RWPE2 (cell line): Measurements from ENCODE around the gene MRPL55.

Experiments used
- ATAC-seq: fragments of 200-7000 bp; cut with Tn5 transposase; 3 replicates; pipeline ENCODE4 v1.9.1; 2021; ENCODE audit warnings: low read depth
- DNase-seq: peaks from one replicate; pipeline ENCODE4 v3.0.0-alpha.2; 2020; ENCODE audit warnings: low spot score
- H3K27ac ChIP-seq: fragments of 450-650 bp; 2 replicates; pipeline ENCODE4 v1.5.1; 2017; ENCODE audit warnings: mild to moderate bottlenecking; ENCODE audit not compliant: poor library complexity, severe bottlenecking
- H3K27me3 ChIP-seq: fragments of 250-450 bp; sonication (Bioruptor Pico); 2 replicates; pipeline ENCODE4 v1.5.1; 2021; ENCODE audit warnings: mild to moderate bottlenecking, moderate library complexity; ENCODE audit not compliant: insufficient read depth, poor library complexity, severe bottlenecking
- H3K36me3 ChIP-seq: fragments of 250-450 bp; sonication (Bioruptor Pico); 2 replicates; pipeline ENCODE4 v1.5.1; 2020; ENCODE audit warnings: low read depth, mild to moderate bottlenecking, moderate library complexity
- H3K4me1 ChIP-seq: fragments of 250-450 bp; sonication (Bioruptor Pico); 2 replicates; pipeline ENCODE4 v1.5.1; 2021; ENCODE audit warnings: mild to moderate bottlenecking, moderate library complexity; ENCODE audit not compliant: insufficient read depth, poor library complexity, severe bottlenecking
- H3K4me3 ChIP-seq: fragments of 250-450 bp; sonication (Bioruptor Pico); 2 replicates; pipeline ENCODE4 v1.5.1; 2021; ENCODE audit warnings: mild to moderate bottlenecking, moderate library complexity; ENCODE audit not compliant: severe bottlenecking
- H3K9me3 ChIP-seq: fragments of 250-450 bp; sonication (Bioruptor Pico); 2 replicates; pipeline ENCODE4 v1.5.1; 2021; ENCODE audit warnings: mild to moderate bottlenecking, moderate library complexity; ENCODE audit not compliant: severe bottlenecking
- TF ChIP-seq, protein P1 (sequence below): fragments of 450-650 bp; IDR thresholded peaks from one replicate; pipeline ENCODE4 v1.5.1; 2017; ENCODE audit warnings: mild to moderate bottlenecking, moderate library complexity; ENCODE audit not compliant: poor library complexity, severe bottlenecking

Gene MRPL55

DNA sequence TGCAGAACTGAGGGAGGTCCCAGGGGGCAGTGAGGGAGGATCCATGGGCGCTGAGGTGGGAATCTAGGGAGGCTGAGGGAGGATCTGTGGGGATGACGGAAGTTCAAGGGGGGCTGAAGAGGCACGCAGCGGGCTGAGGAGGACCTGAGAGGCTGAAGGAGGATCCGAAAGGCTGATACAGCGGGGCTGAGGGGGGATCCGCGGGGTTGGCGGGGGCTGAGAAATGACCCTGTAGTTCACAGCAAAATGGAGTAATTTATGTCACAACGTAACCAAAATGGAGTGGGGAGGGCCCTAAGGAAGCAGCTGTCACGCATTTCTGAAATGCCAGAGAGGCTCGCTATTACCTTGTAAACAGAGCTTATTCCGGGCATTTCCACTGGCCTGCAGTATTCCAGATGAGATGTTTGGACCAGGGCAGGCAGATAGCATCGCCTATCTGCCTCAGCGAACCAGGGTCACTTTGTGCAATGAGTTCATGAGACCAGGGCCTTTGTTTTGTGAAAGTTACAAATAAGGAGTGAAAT, 926 bp upstream of the MRPL55 start:
- Histone ChIP-seq H3K27ac (peak overlapping the region; percentile 27), H3K27me3 (no peaks in the 10 kb centered on the region), H3K4me3 (peak overlapping the region; percentile 91), H3K9me3 (no peaks in the 10 kb centered on the region), H3K36me3 (no peaks in the 10 kb centered on the region), H3K4me1 (no peaks in the 10 kb centered on the region)
- DNase-seq (no peak), ATAC-seq (peak; percentile 40; the same call in 1 of the 3 replicates)
- TF ChIP-seq, protein P1, sequence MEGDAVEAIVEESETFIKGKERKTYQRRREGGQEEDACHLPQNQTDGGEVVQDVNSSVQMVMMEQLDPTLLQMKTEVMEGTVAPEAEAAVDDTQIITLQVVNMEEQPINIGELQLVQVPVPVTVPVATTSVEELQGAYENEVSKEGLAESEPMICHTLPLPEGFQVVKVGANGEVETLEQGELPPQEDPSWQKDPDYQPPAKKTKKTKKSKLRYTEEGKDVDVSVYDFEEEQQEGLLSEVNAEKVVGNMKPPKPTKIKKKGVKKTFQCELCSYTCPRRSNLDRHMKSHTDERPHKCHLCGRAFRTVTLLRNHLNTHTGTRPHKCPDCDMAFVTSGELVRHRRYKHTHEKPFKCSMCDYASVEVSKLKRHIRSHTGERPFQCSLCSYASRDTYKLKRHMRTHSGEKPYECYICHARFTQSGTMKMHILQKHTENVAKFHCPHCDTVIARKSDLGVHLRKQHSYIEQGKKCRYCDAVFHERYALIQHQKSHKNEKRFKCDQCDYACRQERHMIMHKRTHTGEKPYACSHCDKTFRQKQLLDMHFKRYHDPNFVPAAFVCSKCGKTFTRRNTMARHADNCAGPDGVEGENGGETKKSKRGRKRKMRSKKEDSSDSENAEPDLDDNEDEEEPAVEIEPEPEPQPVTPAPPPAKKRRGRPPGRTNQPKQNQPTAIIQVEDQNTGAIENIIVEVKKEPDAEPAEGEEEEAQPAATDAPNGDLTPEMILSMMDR, result no peak

DNA sequence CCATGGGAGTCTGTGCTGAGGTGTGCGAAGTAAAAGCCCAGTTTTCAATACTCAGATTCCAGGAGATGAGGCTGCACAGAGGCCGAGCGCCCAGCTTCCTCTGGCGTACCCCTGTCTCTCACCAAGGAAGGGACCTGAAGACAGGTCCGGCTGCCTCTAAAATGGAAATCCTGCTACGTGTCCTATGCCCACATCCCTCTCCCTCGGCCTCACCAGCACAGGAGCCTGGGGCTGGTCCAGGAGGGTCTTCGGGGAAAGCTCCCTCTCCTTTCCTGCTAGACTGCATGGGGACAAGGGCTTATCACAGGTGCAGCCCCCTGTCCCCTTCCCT, 392 bp downstream of the MRPL55 start:
- DNase-seq (no peak), ATAC-seq (no peak)
- no peak overlapping the region for H3K27ac ChIP-seq
- H3K27me3 ChIP-seq, result no peaks in the 10 kb centered on the region
- TF ChIP-seq, protein P1, result no peak
- H3K9me3 ChIP-seq, result no peaks in the 10 kb centered on the region
- H3K36me3 ChIP-seq, result no peaks in the 10 kb centered on the region
- peak overlapping the region; percentile 91 for H3K4me3 ChIP-seq
- H3K4me1 ChIP-seq, result no peaks in the 10 kb centered on the region

DNA sequence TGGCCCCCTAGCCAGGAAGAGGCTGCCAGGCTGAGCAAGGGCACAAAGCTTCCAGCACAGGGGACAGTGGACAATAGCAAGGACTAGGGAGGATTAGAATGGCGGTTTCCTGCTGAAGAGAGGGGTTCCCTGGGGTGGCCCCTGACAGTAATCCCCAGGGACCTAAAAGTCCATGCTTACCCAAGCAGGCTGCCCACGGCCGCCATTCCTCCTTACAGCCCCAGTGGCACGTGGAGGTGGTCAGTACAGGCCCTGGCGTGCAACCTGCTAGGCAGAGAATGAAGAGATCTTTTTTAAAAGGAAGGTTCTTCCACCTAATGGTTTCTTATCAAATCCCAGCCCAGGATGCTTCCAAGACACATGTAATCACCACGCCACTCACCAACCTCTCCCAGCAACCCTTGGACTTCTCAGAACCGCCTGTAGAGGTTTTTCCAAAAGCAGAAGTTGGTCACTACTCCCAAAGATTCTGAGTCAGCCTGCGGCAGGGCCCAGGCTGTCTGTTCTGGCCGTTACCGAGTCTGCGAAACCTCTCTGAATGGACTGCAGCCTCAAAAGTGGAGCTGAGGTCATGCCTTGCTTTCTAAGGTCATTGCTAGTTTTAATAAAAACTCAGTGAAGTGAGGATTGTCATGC, 926 bp downstream of the MRPL55 start:
- Histone ChIP-seq H3K9me3 (no peaks in the 10 kb centered on the region), H3K27ac (no peak overlapping the region), H3K27me3 (no peaks in the 10 kb centered on the region), H3K4me3 (peak overlapping the region; percentile 91), H3K4me1 (no peaks in the 10 kb centered on the region), H3K36me3 (no peaks in the 10 kb centered on the region)
- ATAC-seq (no peak), DNase-seq (no peak)
- TF ChIP-seq, protein P1, result no peak

DNA sequence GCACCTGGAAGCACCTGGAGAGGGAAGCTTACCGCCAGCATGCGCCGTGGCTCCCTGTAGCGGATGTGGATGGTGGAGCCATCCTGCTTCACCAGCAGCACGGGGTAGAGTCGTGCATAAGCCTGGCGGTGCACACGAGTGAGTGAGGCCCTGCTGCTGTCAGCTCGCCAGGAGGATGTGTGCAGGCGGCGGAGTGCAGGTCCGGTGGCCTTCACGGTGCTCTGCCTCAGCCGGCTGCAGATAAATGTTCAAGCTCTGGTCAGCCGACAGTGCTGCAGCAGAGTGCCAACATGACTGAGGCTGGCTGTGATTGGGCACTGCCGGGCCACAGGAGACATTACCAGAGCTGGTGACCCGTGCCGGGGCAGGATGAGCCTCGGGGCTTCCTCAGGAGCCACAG, 1.5 kb downstream of the MRPL55 start:
- H3K27ac ChIP-seq, result no peak overlapping the region
- no peaks in the 10 kb centered on the region for H3K27me3 ChIP-seq
- H3K9me3 ChIP-seq, result no peaks in the 10 kb centered on the region
- TF ChIP-seq, protein P1, result no peak
- H3K4me3 ChIP-seq, result no peak overlapping the region
- no peaks in the 10 kb centered on the region for H3K36me3 ChIP-seq
- DNase-seq (no peak), ATAC-seq (no peak)
- H3K4me1 ChIP-seq, result no peaks in the 10 kb centered on the region

DNA sequence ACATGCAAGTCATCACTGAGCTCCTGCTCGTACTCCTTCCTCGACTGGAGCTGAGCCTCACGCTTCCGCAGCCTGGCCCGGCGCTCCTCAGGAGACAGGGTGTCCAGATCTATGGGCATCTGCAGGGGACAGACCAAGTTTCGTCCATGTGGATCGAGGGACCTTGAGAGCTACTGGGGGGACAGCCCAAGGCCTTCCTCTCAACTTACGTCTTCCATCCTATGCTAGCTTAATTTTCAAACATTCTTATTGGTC, 2.4 kb downstream of the MRPL55 start:
- ATAC-seq, result no peak
- DNase-seq, result no peak
- Histone ChIP-seq H3K4me3 (no peak overlapping the region), H3K4me1 (no peaks in the 10 kb centered on the region), H3K36me3 (no peaks in the 10 kb centered on the region), H3K27me3 (no peaks in the 10 kb centered on the region), H3K27ac (no peak overlapping the region), H3K9me3 (no peaks in the 10 kb centered on the region)
- TF ChIP-seq, protein P1, result no peak
